HepG2 (cell line): Measurements from ENCODE around the gene MFSD11. TPM values are rescaled to one million over a fixed set of nuclear protein-coding genes. Genes with fewer than 3 reads are reported as not detected.
A peak's percentile ranks its signal among the peaks of the same experiment; 100 is the strongest.

ENCODE experiments used
- ATF7 ChIP-seq, 2 experiments: fragments of 450-650 bp in 1 of 2; sonication (generic) in 1 of 2; formaldehyde crosslinking in 1 of 2; IDR thresholded peaks; 2 replicates each; pipeline versions ENCODE4 v1.4.0 to v1.6.1; 2016 to 2020; ENCODE audit warnings: antibody characterized with exemption in 1 of 2, mild to moderate bottlenecking in 1 of 2, missing genetic modification reagents in 1 of 2
- FOXP4 ChIP-seq: sonication (generic); formaldehyde crosslinking; IDR thresholded peaks from 2 replicates; pipeline ENCODE4 v1.4.0; 2020; ENCODE audit warnings: missing genetic modification reagents
- GTF3A ChIP-seq: sonication (generic); formaldehyde crosslinking; conservative IDR thresholded peaks from 2 replicates; pipeline ENCODE4 v1.4.0; 2020; ENCODE audit warnings: mild to moderate bottlenecking, missing genetic modification reagents
- HBP1 ChIP-seq: IDR thresholded peaks from 2 replicates; pipeline ENCODE4 v1.6.1; 2016; ENCODE audit warnings: low read depth, control low read depth
- HOXA5 ChIP-seq: sonication (generic); formaldehyde crosslinking; IDR thresholded peaks from 2 replicates; pipeline ENCODE4 v1.4.0; 2020; ENCODE audit warnings: missing genetic modification reagents
- KMT2B ChIP-seq: IDR thresholded peaks from 2 replicates; pipeline ENCODE4 v1.6.1; 2016; ENCODE audit warnings: missing genetic modification reagents, missing compliant biosample characterization
- NR3C1 ChIP-seq: sonication (generic); formaldehyde crosslinking; IDR thresholded peaks from 2 replicates; pipeline ENCODE4 v1.4.0; 2020; ENCODE audit warnings: missing genetic modification reagents
- PRDM10 ChIP-seq: sonication (generic); formaldehyde crosslinking; IDR thresholded peaks from 2 replicates; pipeline ENCODE4 v1.4.0; 2020; ENCODE audit warnings: low read depth, missing genetic modification reagents
- RNF2 ChIP-seq: fragments of 450-650 bp; conservative IDR thresholded peaks from 2 replicates; pipeline ENCODE4 v1.6.1; 2016; ENCODE audit warnings: low read depth
- SMC3 ChIP-seq: IDR thresholded peaks from 2 replicates; pipeline ENCODE4 v1.6.1; 2011; ENCODE audit warnings: low read length, improper control_type of control experiment
- TAF15 ChIP-seq: fragments of 200-400 bp; formaldehyde crosslinking; IDR thresholded peaks from one replicate; pipeline ENCODE4 v1.6.1; 2018; ENCODE audit warnings: mild to moderate bottlenecking, low read depth, low read length; ENCODE audit not compliant: poor library complexity, severe bottlenecking
- ZBTB43 ChIP-seq: sonication (generic); formaldehyde crosslinking; conservative IDR thresholded peaks from 2 replicates; pipeline ENCODE4 v1.4.0; 2020; ENCODE audit warnings: missing genetic modification reagents
- ZNF224 ChIP-seq: sonication (generic); formaldehyde crosslinking; IDR thresholded peaks from 2 replicates; pipeline ENCODE4 v1.5.0; 2020; ENCODE audit warnings: mild to moderate bottlenecking, missing genetic modification reagents
- ZNF383 ChIP-seq: sonication (generic); formaldehyde crosslinking; IDR thresholded peaks from 2 replicates; pipeline ENCODE4 v1.4.0; 2020; ENCODE audit warnings: missing genetic modification reagents, mild to moderate bottlenecking, borderline replicate concordance
- ZNF552 ChIP-seq: sonication (generic); formaldehyde crosslinking; IDR thresholded peaks from 2 replicates; pipeline ENCODE4 v1.9.0; 2022; ENCODE audit warnings: missing genetic modification reagents, mild to moderate bottlenecking, borderline replicate concordance
- ZNF616 ChIP-seq: sonication (generic); formaldehyde crosslinking; IDR thresholded peaks from 2 replicates; pipeline ENCODE4 v1.5.0; 2020; ENCODE audit warnings: low read depth, mild to moderate bottlenecking, missing genetic modification reagents
- ZNF782 ChIP-seq: sonication (generic); formaldehyde crosslinking; IDR thresholded peaks from 2 replicates; pipeline ENCODE4 v1.4.0; 2020; ENCODE audit warnings: missing genetic modification reagents, mild to moderate bottlenecking, borderline replicate concordance
- polyA plus RNA-seq, 8 experiments: library from polyadenylated mRNA; depleted of rRNA in 3 of 8; stranded (reverse) in 7 of 8; unstranded in 1 of 8; fragments of >200 nt; fragmentation: Illumina TruSeq in 4 of 8; extraction: Trizol in 4 of 8; gene quantifications; 2 replicates each; pipeline versions ENCODE4 v1.2.1 to v1.2.3, GENCODE V29; 2011 to 2016; ENCODE audit warnings: low read depth in 4 of 8, missing spikeins in 1 of 8, mixed read lengths in 1 of 8; ENCODE audit not compliant: insufficient read depth in 1 of 8
- total RNA-seq, 5 experiments: library from RNA; depleted of rRNA; stranded (reverse); fragments of >200 nt; fragmentation: Illumina TruSeq; extraction: Trizol; gene quantifications; 2 replicates each; pipeline ENCODE4 v1.2.3, GENCODE V29; 2016; ENCODE audit warnings: low read depth in 1 of 5

MFSD11 gene
- total and polyA plus RNA-seq, 2 of the 13 experiments (the other 11 are each of a cell fraction or from before 2014, with no cell fraction given), result 26.1 to 36.3 TPM

GRCh38 chr17:76696763-76697701 is 40.9 kb upstream of the MFSD11 start (continued):
- TF ChIP-seq PRDM10 (CRISPR knock-in tag) (0 out of 2 replicates have a peak, but pooled peaks have one; percentile 32), ZNF616 (no peak), ZNF782 (CRISPR knock-in tag) (no peak), ZNF552 (CRISPR knock-in tag) (no peak), GTF3A (no peak), ZBTB43 (CRISPR knock-in tag) (no peak), SMC3 (no peak), ZNF383 (no peak), FOXP4 (CRISPR knock-in tag) (peak; percentile 53; the same call in 1 of the 2 replicates), ATF7 (IDR thresholded peaks at IDR 0.05) (no peak), ATF7 (CRISPR knock-in tag; IDR thresholded peaks at IDR 0.05) (no peak), RNF2 (no peak), HOXA5 (no peak), KMT2B (peak; percentile 32; the same call in 1 of the 2 replicates), NR3C1 (no peak), TAF15 (no peak), ZNF224 (CRISPR knock-in tag) (no peak), HBP1 (CRISPR knock-in tag) (no peak)
